GM21825 (cell line): ENCODE data around the gene GAB3.
A peak's percentile ranks its signal among the peaks of the same experiment; 100 is the strongest.

Source experiments
- ATAC-seq: cut with Tn5 transposase; IDR thresholded peaks from one replicate; pipeline ENCODE4 v1.9.1; 2021; ENCODE audit warnings: mild to moderate bottlenecking, moderate library complexity; ENCODE audit not compliant: unreplicated experiment

Gene GAB3

GRCh38 chrX:154751669-154752271 lies 893 bp upstream of the GAB3 start:
- no peak for ATAC-seq

- ATAC-seq, result peak; percentile 8
These were observed 359 bp upstream of the GAB3 start for GRCh38 chrX:154751203-154751668.

- ATAC-seq, result no peak
These were observed 1.0 kb downstream of the GAB3 start for GRCh38 chrX:154749856-154750255.

GRCh38 chrX:154748712-154749339 lies 2.1 kb downstream of the GAB3 start:
- ATAC-seq, result no peak

DNA sequence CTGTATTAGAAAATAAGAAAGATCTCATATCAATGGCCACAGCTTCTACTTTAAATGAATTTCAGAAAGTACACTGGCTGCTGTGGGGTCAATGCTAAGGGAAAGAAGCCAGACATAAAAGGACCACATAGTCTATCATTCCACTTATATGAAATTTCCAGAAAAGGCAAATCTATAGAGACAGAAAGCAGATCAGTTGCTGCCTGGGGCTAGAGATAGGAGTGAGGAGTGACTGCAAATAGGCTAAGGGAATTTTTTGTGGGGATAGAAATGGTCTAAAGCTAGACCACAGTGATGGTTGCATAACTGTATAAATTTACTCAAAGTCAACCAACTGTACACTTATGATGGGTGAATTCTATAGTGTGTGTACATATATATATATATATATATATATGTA lies 8.3 kb downstream of the GAB3 start:
- no peak for ATAC-seq

GRCh38 chrX:154739952-154740465 lies 10.9 kb downstream of the GAB3 start:
- ATAC-seq, result no peak

GRCh38 chrX:154738011-154738738 lies 12.7 kb downstream of the GAB3 start:
- ATAC-seq, result no peak

DNA sequence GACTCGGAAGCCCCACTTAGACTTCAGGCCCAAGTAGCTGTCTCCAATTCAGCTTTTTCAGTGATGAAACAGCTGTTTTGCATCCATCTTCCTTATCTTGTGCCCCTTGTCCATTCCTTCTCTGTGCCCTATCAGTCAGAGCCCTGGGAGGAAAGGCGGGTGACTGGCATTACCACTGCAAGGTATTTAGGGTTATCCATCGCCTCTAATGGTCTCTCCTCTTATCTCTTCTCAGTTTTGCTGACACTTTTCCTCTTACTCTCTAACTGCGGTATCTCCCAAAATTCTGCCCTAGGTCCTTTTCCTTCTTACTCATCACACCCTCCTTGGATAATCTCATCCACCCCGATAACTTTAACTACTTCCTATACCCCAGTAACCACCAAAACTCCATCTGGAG lies 13.7 kb downstream of the GAB3 start:
- ATAC-seq, result no peak

DNA sequence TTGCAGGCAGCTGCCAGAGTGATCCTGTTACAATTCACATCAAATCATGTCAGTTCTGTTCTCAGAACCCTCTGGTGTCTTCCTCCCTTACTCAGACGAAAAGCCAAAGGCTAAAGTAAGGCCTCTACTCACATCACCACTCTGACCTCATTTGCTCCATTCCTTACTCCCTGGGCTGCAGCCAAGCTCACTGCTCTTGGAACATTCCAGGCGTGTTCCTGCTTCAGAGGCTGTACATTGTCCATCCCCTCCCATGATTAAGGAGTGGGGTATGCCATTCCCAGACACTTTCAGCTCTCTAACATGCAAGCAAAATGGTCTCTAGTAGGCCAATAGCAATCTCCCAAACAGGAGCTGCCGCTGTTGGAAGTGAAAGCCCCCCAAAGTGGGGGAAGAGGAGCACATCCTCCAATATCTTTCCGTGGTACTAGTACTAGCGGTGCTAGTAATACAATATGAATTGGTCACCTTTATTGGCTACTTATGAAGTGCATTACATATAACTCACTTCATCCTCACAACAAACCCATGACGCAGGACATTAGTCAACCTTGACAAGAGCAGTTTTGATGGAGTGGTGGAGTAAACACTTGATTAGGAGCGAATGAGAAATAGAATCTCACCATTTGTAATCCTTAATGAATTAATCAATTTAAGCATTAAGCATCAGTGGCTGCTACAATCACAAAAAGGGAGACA lies 15.0 kb downstream of the GAB3 start:
- ATAC-seq, result no peak

- peak; percentile 65 for ATAC-seq
These were observed 16.7 kb downstream of the GAB3 start for GRCh38 chrX:154734061-154734781.

DNA sequence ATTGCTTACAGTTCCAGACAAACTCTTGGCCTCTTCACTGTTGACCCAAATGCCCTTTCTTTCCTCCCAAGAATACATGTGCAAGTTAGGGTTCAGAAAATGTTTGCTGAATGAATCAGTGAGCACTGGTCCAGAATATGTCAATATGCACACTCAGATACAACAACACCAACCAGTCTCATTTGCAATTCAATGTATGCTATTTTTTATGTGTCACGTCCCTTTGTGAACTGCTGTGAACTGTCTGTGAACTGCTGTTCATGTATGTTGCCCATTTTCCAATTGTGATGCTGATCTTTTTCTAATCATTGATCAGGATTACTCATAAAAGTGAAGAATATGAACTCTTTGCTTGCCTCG lies 17.8 kb downstream of the GAB3 start:
- ATAC-seq, result no peak

GRCh38 chrX:154732421-154733065 lies 18.3 kb downstream of the GAB3 start:
- ATAC-seq, result no peak

DNA sequence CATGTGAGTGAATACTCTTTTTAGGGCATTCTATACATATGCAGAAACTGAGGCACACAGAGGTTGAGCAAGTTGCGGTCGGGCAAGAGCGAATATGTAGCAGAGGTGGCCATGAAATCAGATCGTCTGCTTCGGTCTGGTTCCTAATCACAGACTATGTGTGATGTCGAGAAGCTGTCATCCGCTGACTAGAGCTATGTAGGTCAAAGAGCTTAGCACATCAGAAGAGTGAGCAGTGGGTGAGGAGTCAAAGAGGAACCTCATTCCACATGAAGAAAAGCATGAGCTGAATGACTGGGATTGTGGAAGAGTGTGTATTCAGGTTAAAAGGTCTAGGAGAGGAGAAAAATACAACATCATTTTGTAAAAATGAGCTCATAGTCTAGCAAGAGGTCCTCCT lies 19.0 kb downstream of the GAB3 start:
- ATAC-seq, result no peak

- ATAC-seq, result no peak
These were observed 19.7 kb downstream of the GAB3 start for GRCh38 chrX:154731184-154731583.

DNA sequence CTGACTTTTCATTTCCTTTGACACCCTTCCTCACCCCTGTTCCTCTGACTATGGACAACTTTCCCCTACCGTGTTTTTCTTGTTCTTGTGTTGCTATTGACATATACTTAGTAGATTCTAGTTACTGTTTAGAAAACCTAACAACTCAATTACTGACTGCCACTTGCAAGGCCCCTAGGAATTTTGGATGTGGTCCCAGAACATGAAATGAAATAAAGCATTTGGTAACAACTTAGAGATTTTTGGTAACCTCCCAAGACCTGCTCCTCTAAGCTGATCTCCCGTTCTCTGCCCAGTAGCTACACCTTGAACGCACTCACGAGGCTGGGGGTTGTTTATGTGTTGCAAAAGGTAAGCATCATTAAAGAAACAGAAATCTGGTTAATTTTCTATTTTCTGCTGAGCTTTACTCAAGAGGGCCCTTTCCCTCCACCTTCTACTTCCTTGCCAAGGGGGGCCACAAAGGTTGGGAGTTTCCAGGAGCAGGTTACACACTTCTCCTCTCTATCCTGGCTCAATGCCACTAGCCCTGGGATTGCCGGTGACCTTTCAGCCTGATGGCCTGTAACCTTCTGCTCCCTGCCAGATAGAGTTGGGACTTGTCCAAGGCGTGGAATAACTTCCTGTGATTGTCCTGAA lies 20.5 kb downstream of the GAB3 start:
- no peak for ATAC-seq

- no peak for ATAC-seq
These were observed 21.4 kb downstream of the GAB3 start for GRCh38 chrX:154729439-154729838.

DNA sequence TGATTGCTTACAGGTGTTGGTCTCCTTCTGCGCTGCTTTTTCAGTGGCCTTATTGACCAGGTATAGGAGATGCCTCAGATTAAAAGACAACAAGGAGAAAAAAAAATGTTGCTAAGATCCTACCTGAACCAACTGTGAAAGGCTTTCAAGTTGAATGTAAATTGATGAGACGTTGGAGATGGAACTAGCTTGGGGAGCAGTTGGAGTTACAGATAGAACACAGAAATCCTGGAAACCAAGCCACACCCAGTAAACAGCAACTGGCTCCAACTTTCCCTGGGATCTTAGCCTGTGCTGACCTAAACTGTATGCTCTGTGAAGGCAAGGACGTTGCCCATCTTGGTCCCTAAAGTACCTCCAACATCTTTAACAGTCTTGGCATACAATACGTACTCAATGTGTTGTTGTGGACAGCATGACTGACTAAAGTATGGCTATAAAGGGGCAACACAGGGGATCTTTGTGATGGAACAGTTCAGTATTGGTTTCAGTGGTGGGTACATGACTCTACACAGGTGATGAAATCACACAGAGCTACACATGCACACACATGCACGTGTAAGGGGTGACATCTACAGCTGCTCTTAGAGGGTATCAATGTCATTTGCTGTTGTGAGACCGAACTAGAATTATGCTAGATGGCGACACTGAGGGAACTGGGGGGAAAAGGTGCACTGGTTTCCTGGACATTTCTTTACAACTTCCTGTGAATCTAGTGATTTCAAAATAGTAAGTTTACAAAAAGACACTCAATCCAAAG lies 22.3 kb downstream of the GAB3 start:
- ATAC-seq, result no peak

- ATAC-seq, result no peak
These were observed 23.0 kb downstream of the GAB3 start for GRCh38 chrX:154727871-154728270.

- no peak for ATAC-seq
These were observed 23.5 kb downstream of the GAB3 start for GRCh38 chrX:154727418-154727817.
